Testis (tissue), 5 donors: ENCODE measurements around the gene ZNF345. TPM values are rescaled to one million over a fixed set of nuclear protein-coding genes. Genes with fewer than 3 reads are reported as not detected.

Experiments used
- DNase-seq: peaks from one replicate; pipeline ENCODE4 v3.0.0-alpha.2; 2019
- H3K27ac ChIP-seq, 2 donors: fragments of 200-600 bp; sonication (generic); one replicate each; pipeline ENCODE4 v1.5.1; 2019
- H3K27me3 ChIP-seq: fragments of 200-600 bp; sonication (generic); one replicate; pipeline ENCODE4 v1.5.1; 2019
- H3K36me3 ChIP-seq: fragments of 200-600 bp; sonication (generic); one replicate; pipeline ENCODE4 v1.5.1; 2017; ENCODE audit warnings: low read depth; ENCODE audit errors: missing control alignments
- H3K4me1 ChIP-seq: fragments of 200-600 bp; sonication (generic); one replicate; pipeline ENCODE4 v1.5.1; 2019
- H3K4me3 ChIP-seq, 2 donors: fragments of 200-600 bp; sonication (generic); one replicate each; pipeline ENCODE4 v1.5.1; 2017 to 2019
- H3K9me3 ChIP-seq: fragments of 200-600 bp; sonication (generic); one replicate; pipeline ENCODE4 v1.5.1; 2017
- POLR2A ChIP-seq: fragments of 450-650 bp; IDR thresholded peaks from one replicate; pipeline ENCODE4 v1.6.1; 2017; ENCODE audit warnings: antibody characterized with exemption, mild to moderate bottlenecking, moderate library complexity
- WGBS, 2 donors: methylation state at CpG; one replicate each; pipeline ENCODE4 v1.1.5; 2018; 5-methylcytosine and 5-hydroxymethylcytosine counted together
- intact Hi-C: fragments of 100-400 bp; cut with DNase I; formaldehyde crosslinking; loops from one replicate; pipeline ENCODE4 v1.15.1; 2023; ENCODE audit warnings: low total_unique reads
- long read RNA-seq, 2 donors: transcript quantifications; one replicate each; lab custom pipeline, GENCODE V29; 2026
- polyA plus RNA-seq: library from polyadenylated mRNA; stranded (reverse); fragments of 350-450 nt; fragmentation: Illumina TruSeq; extraction: RNeasy Lipid Tissue Mini Kit (QIAGEN cat#74804); gene quantifications from one replicate; pipeline ENCODE4 v1.2.3, GENCODE V29; 2014; ENCODE audit warnings: low read depth, low replicate concordance; ENCODE audit not compliant: insufficient read depth
- total RNA-seq, 2 donors: library from RNA; depleted of rRNA; stranded (reverse); fragments of >200 nt; gene quantifications; one replicate each; pipeline ENCODE4 v1.2.3, GENCODE V29; 2016
- TF ChIP-seq, protein P1 (sequence below), 3 experiments: fragments of 450-650 bp in 2 of 3; fragments of 200-600 bp in 1 of 3; sonication (generic) in 1 of 3; IDR thresholded peaks; one replicate each; pipeline ENCODE4 v1.5.1; 2016 to 2019; ENCODE audit warnings: antibody characterized with exemption in 3 of 3, mild to moderate bottlenecking in 2 of 3, moderate library complexity in 1 of 3

The ZNF345 gene
- total RNA-seq (10 to 100 TPM in 1 of 2 donors, 1 to 10 TPM in 1; 9.5 to 14.4 TPM), polyA plus RNA-seq (14.3 TPM)
- long read RNA-seq, donor 1, partial matches to known transcripts: 0 of 1 reads
- long read RNA-seq, donor 1, other reads (novel, unspliced or antisense): 0 of 1 reads
- long read RNA-seq, donor 2, partial matches to known transcripts: 0 of 1 reads
- long read RNA-seq, donor 2, other reads (novel, unspliced or antisense): 0 of 1 reads

GRCh38 chr19:36850559-36851442 lies at the start of gene ZNF345:
Gene ZNF345 (plus strand): TSS chr19:36850876. CDS start chr19:36876831, 25,955 bp downstream.
- peak within 1 kb of the TSS; percentile 60 to 84 for H3K27ac ChIP-seq
- H3K4me3 ChIP-seq: peak within 1 kb of the TSS; percentile 76 to 77
- peaks cover 7% of the 10 kb centered on the region for H3K4me1 ChIP-seq
- DNase-seq: peak; percentile 96
- H3K36me3 ChIP-seq: no peaks in the 10 kb centered on the region
- no peak for TF ChIP-seq POLR2A
- TF ChIP-seq, protein P1, sequence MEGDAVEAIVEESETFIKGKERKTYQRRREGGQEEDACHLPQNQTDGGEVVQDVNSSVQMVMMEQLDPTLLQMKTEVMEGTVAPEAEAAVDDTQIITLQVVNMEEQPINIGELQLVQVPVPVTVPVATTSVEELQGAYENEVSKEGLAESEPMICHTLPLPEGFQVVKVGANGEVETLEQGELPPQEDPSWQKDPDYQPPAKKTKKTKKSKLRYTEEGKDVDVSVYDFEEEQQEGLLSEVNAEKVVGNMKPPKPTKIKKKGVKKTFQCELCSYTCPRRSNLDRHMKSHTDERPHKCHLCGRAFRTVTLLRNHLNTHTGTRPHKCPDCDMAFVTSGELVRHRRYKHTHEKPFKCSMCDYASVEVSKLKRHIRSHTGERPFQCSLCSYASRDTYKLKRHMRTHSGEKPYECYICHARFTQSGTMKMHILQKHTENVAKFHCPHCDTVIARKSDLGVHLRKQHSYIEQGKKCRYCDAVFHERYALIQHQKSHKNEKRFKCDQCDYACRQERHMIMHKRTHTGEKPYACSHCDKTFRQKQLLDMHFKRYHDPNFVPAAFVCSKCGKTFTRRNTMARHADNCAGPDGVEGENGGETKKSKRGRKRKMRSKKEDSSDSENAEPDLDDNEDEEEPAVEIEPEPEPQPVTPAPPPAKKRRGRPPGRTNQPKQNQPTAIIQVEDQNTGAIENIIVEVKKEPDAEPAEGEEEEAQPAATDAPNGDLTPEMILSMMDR (IDR thresholded peaks at IDR 0.05): no peak
- no peaks in the 10 kb centered on the region for H3K27me3 ChIP-seq
- no peaks in the 10 kb centered on the region for H3K9me3 ChIP-seq
- intact Hi-C loops: no loop called here
- 0% methylated on average over 30 to 43 of the region's 43 CpGs for WGBS, 2 donors

DNA sequence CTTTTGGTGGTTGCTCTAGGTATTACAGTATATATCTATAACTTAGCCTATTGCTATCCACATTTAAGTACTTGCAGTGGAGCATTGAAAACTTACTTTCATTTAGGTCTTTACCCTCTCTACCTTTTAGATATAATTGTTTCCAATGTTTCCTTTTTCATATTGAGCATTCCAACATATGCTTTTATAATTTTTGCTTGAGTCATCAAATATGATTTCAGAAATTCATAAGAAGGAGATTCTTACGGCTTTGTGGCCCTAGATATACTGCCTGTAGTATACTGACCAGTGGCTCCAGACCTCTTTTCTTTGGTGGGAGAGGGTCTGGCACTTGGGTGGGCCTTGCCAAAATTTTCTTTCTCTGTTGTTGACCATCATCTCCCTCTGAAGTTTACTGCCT lies 45.3 kb upstream of the ZNF345 start:
- no peak for TF ChIP-seq POLR2A
- TF ChIP-seq, protein P1 (IDR thresholded peaks at IDR 0.05): no peak
- H3K4me3 ChIP-seq: no peak overlapping the region
- H3K4me1 ChIP-seq: no peaks in the 10 kb centered on the region
- H3K36me3 ChIP-seq: no peaks in the 10 kb centered on the region
- no peak overlapping the region for H3K27ac ChIP-seq
- no peaks in the 10 kb centered on the region for H3K9me3 ChIP-seq
- H3K27me3 ChIP-seq: no peaks in the 10 kb centered on the region
- WGBS, 2 donors: 85 to 97% methylated on average over 1 of the region's 1 CpG
- intact Hi-C loops: no loop called here
- no peak for DNase-seq

DNA sequence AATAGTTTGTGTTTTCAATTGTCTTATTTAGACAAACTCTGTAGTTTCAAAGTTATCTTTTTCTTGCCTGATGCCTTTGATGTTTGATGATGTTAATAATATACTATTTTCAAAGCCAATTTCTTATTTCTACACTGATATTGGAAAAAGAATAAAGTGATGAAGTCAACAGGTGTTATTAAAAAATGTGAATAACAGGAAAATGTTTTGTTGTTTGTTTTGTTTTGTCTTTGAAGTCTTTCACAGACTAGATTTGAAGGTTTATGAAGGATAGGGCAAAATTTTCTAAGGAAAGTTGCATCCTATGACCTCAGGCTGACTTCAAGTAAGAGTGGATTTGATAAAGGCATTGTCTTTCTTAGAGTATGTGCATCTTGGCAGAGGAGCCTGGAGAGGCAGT lies 43.6 kb upstream of the ZNF345 start:
- Histone ChIP-seq H3K27ac (no peak overlapping the region), H3K36me3 (no peaks in the 10 kb centered on the region), H3K27me3 (no peaks in the 10 kb centered on the region), H3K4me1 (no peaks in the 10 kb centered on the region), H3K4me3 (no peak overlapping the region), H3K9me3 (no peaks in the 10 kb centered on the region)
- TF ChIP-seq, protein P1 (IDR thresholded peaks at IDR 0.05): no peak
- no peak for DNase-seq
- intact Hi-C loops: no loop called here

DNA sequence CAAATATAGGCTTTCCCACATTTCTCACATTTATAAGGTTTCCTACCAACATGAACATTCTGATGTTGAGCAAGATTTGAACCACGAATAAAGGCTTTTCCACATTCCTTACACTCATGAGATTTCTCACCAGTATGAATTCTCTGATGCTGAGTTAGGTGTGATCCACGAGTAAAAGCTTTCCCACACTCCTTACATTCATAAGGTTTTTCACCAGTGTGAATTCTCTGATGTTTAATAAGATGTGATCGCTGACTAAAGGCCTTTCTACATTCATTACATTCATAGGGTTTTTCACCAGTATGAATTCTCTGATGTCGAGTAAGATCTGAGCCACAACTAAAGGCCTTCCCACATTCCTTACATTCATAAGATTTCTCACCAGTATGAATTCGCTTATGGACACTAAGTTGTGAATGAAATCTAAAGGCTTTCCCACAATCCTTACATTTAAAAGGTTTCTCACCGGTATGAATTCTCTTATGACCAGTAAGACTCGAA lies 31.5 kb upstream of the ZNF345 start:
- Histone ChIP-seq H3K27me3 (no peaks in the 10 kb centered on the region), H3K4me1 (no peaks in the 10 kb centered on the region), H3K4me3 (no peak overlapping the region), H3K9me3 (peaks cover 3% of the 10 kb centered on the region), H3K36me3 (no peaks in the 10 kb centered on the region), H3K27ac (no peak overlapping the region)
- 96% methylated on average over 7 of the region's 7 CpGs for WGBS, 2 donors
- TF ChIP-seq, protein P1 (IDR thresholded peaks at IDR 0.05): no peak
- TF ChIP-seq POLR2A: no peak
- intact Hi-C loops: no loop called here
- DNase-seq: no peak
